ENCODE data around the gene HOTAIR.

Gene HOTAIR

DNA sequence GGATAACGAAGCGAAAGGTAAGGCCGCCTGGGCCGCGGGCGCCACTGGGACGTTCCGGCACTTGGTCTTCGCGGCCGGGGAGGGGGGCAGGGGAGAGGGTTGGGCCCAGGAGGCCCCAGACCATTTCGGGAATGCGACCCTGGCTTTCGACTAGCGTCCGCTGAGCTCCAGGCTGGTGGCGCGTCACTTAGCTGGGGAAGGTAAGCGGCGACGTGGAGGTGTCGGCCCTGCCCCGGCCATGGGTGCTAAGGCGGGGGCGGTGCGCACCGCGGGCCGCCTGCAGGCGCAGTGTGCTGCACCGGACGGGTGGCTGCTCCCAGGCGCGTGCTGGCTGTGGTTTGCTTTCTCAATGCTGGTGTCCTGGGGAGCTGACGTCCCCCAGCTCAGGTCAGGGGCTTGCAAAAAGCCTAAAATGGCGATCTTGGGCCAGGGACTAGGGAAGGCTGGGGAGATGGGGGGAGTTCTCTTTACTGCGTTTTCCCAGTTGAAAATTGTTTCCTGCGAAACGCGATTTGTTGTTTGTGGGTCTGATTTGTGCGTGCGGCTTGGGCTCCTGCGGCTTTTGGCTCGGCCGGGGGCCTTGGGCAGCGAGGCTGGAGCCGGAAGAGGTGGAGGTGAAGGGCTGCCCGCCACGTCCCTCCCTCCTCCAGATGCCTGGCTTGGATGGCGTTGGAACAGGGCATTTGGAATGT lies 11.4 kb upstream of the HOTAIR start:
- Histone ChIP-seq H3K9me2 (replicated peaks; ENCODE audit: insufficient read depth, low read length) (no peaks in the 10 kb centered on the region), H2AFZ (ENCODE audit: low read length) (no peak overlapping the region), H3K27ac (ENCODE audit: low read length) (no peak overlapping the region), H3K79me2 (ENCODE audit: low read length) (no peaks in the 10 kb centered on the region), H3K4me2 (ENCODE audit: low read depth, low read length) (peak overlapping the region; percentile 6; the same call in 1 of the 2 replicates), H3K9ac (ENCODE audit: low read length) (no peak overlapping the region), H4K20me1 (ENCODE audit: insufficient read depth, low read length) (no peaks in the 10 kb centered on the region; the same call in 1 of the 2 replicates), H3K36me3 (replicated peaks; ENCODE audit: insufficient read depth, low read length) (no peaks in the 10 kb centered on the region), H3K27me3 (replicated peaks; ENCODE audit: insufficient read depth, low read length) (peaks cover 96% of the 10 kb centered on the region), H3K4me1 (ENCODE audit: low read length) (peaks cover 13% of the 10 kb centered on the region; the same call in 1 of the 2 replicates), H3K9me3 (replicated peaks; ENCODE audit: insufficient read depth, low read length) (no peaks in the 10 kb centered on the region), H3K4me3 (ENCODE audit: low read length) (no peak overlapping the region), H3F3A (ENCODE audit: insufficient read depth, low read length) (0 out of 2 replicates have a peak, but pooled peaks cover 3% of the 10 kb centered on the region)
- DNase-seq: no peak
- TF ChIP-seq, protein P1, sequence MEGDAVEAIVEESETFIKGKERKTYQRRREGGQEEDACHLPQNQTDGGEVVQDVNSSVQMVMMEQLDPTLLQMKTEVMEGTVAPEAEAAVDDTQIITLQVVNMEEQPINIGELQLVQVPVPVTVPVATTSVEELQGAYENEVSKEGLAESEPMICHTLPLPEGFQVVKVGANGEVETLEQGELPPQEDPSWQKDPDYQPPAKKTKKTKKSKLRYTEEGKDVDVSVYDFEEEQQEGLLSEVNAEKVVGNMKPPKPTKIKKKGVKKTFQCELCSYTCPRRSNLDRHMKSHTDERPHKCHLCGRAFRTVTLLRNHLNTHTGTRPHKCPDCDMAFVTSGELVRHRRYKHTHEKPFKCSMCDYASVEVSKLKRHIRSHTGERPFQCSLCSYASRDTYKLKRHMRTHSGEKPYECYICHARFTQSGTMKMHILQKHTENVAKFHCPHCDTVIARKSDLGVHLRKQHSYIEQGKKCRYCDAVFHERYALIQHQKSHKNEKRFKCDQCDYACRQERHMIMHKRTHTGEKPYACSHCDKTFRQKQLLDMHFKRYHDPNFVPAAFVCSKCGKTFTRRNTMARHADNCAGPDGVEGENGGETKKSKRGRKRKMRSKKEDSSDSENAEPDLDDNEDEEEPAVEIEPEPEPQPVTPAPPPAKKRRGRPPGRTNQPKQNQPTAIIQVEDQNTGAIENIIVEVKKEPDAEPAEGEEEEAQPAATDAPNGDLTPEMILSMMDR (IDR thresholded peaks at IDR 0.05; ENCODE audit: low read length): no peak
- TF ChIP-seq EZH2phosphoT487 (IDR thresholded peaks at IDR 0.05; ENCODE audit: low read length) (no peak), EZH2 (optimal IDR thresholded peaks at IDR 0.05; ENCODE audit: low read depth, low read length) (no peak)

DNA sequence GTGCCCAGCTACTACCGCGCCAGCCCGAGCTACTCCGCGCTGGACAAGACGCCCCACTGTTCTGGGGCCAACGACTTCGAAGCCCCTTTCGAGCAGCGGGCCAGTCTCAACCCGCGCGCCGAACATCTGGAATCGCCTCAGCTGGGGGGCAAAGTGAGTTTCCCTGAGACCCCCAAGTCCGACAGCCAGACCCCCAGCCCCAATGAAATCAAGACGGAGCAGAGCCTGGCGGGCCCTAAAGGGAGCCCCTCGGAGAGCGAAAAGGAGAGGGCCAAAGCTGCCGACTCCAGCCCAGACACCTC lies 10.9 kb upstream of the HOTAIR start:
- Histone ChIP-seq H3F3A (ENCODE audit: insufficient read depth, low read length) (0 out of 2 replicates have a peak, but pooled peaks cover 3% of the 10 kb centered on the region), H2AFZ (ENCODE audit: low read length) (no peak overlapping the region), H3K79me2 (ENCODE audit: low read length) (no peaks in the 10 kb centered on the region), H4K20me1 (ENCODE audit: insufficient read depth, low read length) (no peaks in the 10 kb centered on the region; the same call in 1 of the 2 replicates), H3K4me3 (ENCODE audit: low read length) (no peak overlapping the region), H3K27ac (ENCODE audit: low read length) (no peak overlapping the region), H3K9me2 (replicated peaks; ENCODE audit: insufficient read depth, low read length) (no peaks in the 10 kb centered on the region), H3K4me1 (ENCODE audit: low read length) (peaks cover 13% of the 10 kb centered on the region; the same call in 1 of the 2 replicates), H3K9me3 (replicated peaks; ENCODE audit: insufficient read depth, low read length) (no peaks in the 10 kb centered on the region), H3K4me2 (ENCODE audit: low read depth, low read length) (peak overlapping the region; percentile 6; the same call in 1 of the 2 replicates), H3K9ac (ENCODE audit: low read length) (no peak overlapping the region), H3K27me3 (replicated peaks; ENCODE audit: insufficient read depth, low read length) (peaks cover 96% of the 10 kb centered on the region), H3K36me3 (replicated peaks; ENCODE audit: insufficient read depth, low read length) (no peaks in the 10 kb centered on the region)
- TF ChIP-seq, protein P1 (IDR thresholded peaks at IDR 0.05; ENCODE audit: low read length): no peak
- TF ChIP-seq EZH2 (optimal IDR thresholded peaks at IDR 0.05; ENCODE audit: low read depth, low read length) (no peak), EZH2phosphoT487 (IDR thresholded peaks at IDR 0.05; ENCODE audit: low read length) (no peak)
- no peak for DNase-seq

DNA sequence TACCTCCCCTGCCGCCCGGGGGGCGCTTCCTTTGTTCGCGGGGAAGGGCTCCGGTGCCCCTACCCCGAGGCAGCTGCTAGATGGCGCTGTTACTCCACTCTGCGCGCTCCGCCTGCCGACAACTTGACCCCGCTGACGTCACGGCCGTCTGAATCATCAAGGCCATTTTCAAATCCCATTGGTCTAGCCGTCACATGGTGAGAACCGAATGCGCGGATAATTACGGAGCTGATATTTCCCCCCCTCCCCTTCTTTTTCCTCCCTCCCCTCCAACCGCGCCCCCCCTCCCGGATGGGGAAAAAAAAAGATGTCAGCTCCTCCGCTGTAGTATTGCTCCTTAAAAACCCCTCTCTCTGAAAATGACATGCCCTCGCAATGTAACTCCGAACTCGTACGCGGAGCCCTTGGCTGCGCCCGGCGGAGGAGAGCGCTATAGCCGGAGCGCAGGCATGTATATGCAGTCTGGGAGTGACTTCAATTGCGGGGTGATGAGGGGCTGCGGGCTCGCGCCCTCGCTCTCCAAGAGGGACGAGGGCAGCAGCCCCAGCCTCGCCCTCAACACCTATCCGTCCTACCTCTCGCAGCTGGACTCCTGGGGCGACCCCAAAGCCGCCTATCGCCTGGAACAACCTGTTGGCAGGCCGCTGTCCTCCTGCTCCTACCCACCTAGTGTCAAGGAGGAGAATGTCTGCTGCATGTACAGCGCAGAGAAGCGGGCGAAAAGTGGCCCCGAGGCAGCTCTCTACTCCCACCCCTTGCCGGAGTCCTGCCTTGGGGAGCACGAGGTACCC lies 10.3 kb upstream of the HOTAIR start, which contains the start of gene HOXC10:
Gene HOXC10 (plus strand): TSS at position 246 of the 791 bp plus-strand sequence. CDS start 114 bp downstream, at position 360.
- peaks cover 13% of the 10 kb centered on the region; the same call in 1 of the 2 replicates for H3K4me1 ChIP-seq (ENCODE audit: low read length)
- peak within 1 kb of the TSS; percentile 38; the same call in 1 of the 2 replicates for H3K4me2 ChIP-seq (ENCODE audit: low read depth, low read length)
- H3K79me2 ChIP-seq (ENCODE audit: low read length): no peaks in the 10 kb centered on the region
- peak; percentile 77 for DNase-seq
- no peak within 1 kb of the TSS for H3K27ac ChIP-seq (ENCODE audit: low read length)
- no peaks in the 10 kb centered on the region for H3K9me2 ChIP-seq (replicated peaks; ENCODE audit: insufficient read depth, low read length)
- H2AFZ ChIP-seq (ENCODE audit: low read length): no peak within 1 kb of the TSS
- no peak within 1 kb of the TSS for H3K4me3 ChIP-seq (ENCODE audit: low read length)
- H3K36me3 ChIP-seq (replicated peaks; ENCODE audit: insufficient read depth, low read length): no peaks in the 10 kb centered on the region
- no peak within 1 kb of the TSS for H3K9ac ChIP-seq (ENCODE audit: low read length)
- H3K9me3 ChIP-seq (replicated peaks; ENCODE audit: insufficient read depth, low read length): no peaks in the 10 kb centered on the region
- H3K27me3 ChIP-seq (replicated peaks; ENCODE audit: insufficient read depth, low read length): peaks cover 96% of the 10 kb centered on the region
- no peaks in the 10 kb centered on the region; the same call in 1 of the 2 replicates for H4K20me1 ChIP-seq (ENCODE audit: insufficient read depth, low read length)
- TF ChIP-seq EZH2phosphoT487 (IDR thresholded peaks at IDR 0.05; ENCODE audit: low read length) (no peak), EZH2 (optimal IDR thresholded peaks at IDR 0.05; ENCODE audit: low read depth, low read length) (no peak)
- TF ChIP-seq, protein P1 (IDR thresholded peaks at IDR 0.05; ENCODE audit: low read length): peak; percentile 54
- 0 out of 2 replicates have a peak, but pooled peaks cover 3% of the 10 kb centered on the region for H3F3A ChIP-seq (ENCODE audit: insufficient read depth, low read length)

All from MM.1S (cell line).